Amygdala (tissue), 56 donors: Measurements from ENCODE around the gene ITGA11.
"Not testable (repeated sequence)": the region's sequence is repeated elsewhere in the genome, so short reads cannot be mapped to it uniquely, and the experiment has no call there.

Experiments used
- DNase-seq, 56 donors: peaks; one replicate each; lab custom pipeline; 2025; lab: John Stamatoyannopoulos, UW

ITGA11 gene

GRCh38 chr15:68399096-68400065 is 32.6 kb downstream of the ITGA11 start:
- no peak for DNase-seq

- DNase-seq, result not testable (repeated sequence)
Measured at GRCh38 chr15:68397999-68398398, 34.0 kb downstream of the ITGA11 start.

- no peak for DNase-seq
Measured at GRCh38 chr15:68396068-68396467, 35.9 kb downstream of the ITGA11 start.

DNA sequence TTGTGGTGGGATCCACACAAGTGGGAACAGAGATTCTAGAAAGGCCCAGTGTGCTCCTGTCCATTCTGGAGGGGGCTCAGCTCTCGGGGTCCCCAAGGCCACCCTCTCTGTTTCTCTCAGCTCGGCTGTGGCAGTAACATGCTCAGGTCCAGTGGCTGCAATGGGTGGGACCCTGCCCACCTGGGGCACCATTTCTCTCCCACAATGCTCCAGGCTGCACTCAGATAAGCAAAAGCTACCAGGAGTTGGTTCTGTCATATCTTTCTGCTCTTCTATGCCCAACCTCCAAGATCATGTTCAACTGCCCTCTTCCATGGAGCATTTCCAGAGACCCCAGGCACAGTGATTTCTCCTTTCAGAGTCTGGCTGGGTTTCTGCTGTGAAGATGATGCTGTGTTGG is 40.8 kb downstream of the ITGA11 start:
- no peak for DNase-seq

DNA sequence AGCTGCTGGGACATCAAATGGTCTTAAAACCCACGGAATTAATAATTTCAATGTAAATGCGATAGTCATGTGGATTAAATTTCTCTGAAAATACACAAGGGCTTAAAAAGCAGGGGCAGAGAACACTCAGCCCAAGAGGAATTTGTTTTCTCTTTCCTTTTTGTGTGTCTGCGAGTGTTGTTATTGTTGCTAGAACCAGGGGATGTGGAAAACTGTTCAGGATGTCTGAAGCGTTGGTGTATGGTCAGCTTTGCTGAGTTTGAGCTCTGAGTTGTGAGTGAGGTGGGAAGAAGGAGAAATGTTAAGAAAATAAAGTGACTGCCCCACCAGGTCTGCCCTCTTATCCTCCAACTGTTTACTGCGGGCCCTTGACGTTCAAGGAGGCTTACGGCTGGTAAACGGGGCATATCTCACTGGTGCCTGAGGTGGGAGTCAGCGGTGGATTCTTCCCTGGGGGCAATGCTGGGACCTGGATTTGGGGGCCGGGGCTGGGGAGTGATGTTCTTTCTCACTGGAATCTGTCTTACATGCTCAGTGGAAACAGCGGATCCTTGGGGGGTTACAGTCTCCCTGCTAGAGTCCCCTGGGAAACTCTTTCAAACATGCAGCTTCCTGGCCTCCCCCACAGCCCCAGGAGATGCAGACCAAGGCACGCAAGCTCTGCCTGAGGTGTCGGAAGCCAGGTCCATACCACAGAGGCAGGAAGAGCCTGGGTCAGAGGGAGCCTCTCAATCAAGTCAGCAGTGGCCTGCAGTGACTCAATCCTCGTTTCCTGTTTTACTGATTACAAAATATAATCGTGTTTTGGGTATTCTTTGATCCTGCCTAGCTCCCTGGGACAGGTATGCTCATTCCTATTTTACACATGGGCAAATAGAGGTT is 41.8 kb downstream of the ITGA11 start:
- no peak for DNase-seq

DNA sequence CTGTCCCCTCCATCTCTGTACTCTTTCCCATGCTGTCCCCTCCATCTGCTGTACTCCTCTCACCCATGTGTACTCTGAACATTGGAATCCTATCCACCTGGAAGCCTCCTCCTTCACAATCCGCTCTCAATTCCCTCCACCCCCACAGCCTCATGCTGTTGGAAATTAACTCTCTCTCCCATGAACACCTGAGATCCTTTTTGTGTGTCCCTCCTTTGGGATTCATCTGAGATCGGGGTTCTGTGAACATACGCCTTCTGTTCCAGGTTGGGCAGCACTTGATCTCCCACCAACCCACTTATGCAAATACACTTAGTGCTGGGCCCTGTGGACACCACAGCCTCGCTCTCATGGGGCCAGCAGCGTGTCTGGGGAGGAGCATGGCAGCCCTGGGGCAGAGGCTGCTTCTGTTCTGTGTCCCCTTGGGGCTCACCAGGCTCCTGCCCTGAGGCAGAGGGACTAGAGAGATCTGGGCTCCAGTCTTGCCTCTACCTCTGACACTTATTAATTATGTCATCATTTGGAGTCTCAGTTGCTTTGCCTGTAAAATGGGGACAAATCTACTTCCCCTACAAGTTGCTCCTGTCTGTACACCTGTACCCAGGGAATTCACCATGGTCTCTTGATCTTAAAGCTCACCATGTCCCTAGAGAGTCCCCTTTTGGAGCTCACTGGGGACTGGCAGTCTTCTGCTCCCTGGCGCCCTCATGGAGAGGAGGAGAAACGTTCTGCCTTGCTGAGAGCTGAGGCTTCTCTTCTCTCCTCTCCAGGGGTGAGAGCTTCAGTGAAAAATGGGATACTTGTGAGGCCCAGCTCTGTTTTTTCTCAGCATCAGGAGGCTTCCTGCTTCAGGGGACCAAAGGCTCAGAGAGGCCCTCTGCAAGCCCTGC is 42.7 kb downstream of the ITGA11 start:
- no peak for DNase-seq

- DNase-seq, result no peak
Measured at GRCh38 chr15:68387381-68388143, 44.4 kb downstream of the ITGA11 start.

- DNase-seq, result no peak
Measured at GRCh38 chr15:68386587-68387288, 45.2 kb downstream of the ITGA11 start.

DNA sequence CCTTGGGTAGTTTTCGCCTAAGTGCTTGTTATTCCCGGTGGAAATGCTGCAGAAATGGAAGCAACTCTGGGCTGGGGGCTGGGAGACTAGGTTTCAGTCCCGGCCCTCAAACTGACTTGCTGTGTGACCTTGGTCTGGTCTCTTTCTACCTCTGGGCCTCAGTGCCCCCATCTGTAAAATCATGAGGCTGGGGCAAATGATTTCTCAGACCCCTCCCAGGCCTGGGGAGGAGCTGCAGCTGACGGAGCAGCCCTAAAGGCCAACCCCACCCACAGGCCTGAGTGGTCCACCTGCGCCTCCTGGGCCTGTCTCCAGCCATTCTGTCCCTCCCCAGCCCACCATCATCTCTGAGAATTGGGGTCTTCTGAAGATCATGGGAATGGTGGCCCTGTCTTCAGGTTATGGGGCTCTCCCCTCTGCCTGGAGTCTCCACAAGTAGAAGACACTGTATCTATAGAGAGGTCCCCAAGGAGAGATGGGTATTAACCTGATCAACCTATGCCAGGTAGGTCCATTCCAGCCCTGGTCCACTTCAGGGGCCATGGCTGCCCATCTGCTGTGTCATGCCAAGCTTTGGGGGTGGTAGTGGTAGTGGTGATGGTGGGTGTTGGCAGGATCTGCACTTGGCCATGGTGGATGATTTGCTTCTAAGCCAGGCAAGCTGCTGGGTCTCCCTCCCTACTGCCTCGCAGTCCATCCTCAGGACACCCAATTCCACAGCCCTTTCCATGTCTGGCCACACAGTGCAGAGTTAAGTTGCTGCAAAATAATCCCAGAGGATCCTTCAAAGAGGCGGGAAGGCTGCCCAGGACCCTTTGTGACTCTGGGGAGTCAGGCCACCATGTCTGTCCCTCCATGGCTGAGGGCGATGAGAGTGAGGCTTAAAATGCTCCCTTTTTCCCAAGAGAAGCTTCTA is 46.0 kb downstream of the ITGA11 start:
- DNase-seq, result no peak

GRCh38 chr15:68385240-68385561 is 46.8 kb downstream of the ITGA11 start:
- no peak for DNase-seq

DNA sequence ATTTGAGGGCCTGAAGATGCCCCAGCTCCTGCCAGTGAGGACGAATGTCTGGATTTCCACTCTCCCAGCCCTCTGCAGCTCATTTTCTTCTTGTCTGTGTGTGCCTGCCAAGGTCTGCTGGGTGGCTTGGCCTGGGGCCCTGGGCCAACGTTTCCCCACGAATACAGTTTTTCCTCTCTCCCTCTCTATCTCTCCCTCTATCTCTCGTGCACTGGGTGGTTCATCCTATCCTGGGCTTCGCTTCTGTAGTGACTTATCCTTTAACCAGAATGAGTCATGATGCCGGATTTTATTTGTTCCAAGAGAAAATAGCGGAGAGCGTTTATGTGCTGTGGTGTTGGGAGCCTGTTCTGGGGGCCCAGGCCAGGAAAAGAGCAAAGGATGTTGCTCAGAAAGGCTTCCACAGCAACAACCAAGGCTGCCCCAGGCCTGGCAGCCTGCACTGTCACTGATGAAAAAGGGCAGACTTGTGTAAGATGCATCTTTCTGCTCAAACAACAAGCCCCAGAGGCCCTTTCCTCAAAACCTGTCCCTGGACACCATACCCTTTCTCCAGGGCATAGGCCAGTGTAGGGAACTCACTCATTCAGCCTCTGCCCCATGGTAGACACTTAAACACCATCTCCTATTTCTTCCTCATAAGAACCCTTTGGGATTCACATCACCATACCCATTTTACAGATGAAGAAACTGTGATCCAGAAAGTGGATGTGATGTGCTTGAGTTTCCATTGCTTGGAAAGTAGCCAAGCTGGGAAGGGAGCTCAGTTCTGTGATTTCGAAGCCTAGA is 47.3 kb downstream of the ITGA11 start:
- DNase-seq, result no peak

DNA sequence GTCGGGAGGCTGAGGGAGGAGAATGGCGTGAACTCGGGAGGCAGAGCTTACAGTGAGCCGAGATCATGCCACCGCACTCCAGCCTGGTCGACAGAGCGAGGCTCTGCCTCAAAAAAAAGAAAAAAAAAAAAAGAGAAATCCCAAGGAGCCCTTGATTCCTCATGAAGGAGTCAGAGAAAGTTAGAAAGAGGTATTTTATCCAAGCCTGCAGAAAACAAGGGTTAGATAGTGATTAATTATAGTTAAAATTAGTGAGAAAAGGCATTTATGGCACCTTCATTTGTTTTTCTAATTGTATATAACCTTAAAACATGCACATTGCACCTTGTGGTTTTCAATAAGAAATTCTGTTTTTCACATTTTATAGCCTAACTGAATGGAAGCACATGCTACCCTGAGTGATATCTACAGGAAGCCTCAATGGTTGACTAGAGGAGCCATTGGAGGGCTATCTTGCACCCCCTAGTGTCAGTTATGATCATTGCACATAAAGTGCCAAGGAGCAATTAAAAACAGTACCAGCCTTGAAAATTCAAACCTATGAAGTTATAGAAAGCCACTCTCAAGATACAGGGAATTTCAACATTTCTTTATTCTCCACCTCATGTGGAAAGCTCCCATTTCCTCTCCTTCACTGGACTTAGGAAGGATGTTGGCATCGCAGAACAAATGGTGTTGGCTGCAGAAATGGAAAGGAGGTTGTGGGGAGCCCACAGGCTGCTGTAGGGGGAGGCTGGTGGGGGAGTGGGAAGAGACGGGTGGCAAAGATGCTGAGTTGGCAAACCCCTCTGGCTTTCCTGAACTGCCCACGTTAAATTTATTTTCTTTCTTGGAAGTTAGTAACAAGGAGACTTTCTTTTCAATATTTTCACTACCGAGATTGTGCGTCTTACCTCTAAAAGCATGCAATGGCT is 48.5 kb downstream of the ITGA11 start:
- peak in 3 of 56 donors; percentile 2 to 11 (median 9) for DNase-seq

GRCh38 chr15:68382286-68383007 is 49.5 kb downstream of the ITGA11 start:
- DNase-seq, result no peak

GRCh38 chr15:68380456-68380855 is 51.5 kb downstream of the ITGA11 start:
- no peak for DNase-seq

DNA sequence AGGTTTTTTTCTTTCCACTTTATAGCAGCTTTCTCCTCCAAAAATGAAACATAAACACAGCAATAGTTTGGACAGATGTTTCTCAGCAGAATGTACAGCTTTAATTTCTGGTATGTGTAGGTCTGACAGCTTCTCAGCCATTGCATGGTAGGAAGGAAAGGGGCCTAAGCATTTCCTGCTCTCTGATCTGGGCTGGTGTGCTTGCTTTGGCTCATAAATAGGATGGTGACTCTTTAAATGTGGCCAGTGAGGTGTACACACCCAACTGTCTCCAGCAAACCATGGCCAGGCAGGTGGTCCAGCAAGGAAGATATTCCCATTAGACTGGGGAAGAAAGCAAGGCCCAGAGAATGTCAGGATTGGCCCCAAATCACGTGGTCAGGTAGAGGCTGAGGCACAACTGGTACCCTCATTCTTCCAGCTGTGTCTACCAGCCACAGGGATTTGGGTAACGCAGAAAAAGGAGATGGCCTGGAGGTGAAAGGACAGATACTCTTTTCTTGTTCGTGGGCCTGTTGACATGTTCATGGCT is 52.1 kb downstream of the ITGA11 start:
- DNase-seq, result no peak
